Memory B cell (primary cell): ENCODE results near the gene RYR2.

Source experiments
- ATAC-seq: fragments of 150-1000 bp; cut with Tn5 transposase; 2 replicates; pipeline ENCODE4 v1.10.0; 2021; ENCODE audit warnings: low read depth, mild to moderate bottlenecking, moderate library complexity
- DNase-seq, 2 donors: peaks; one replicate each; pipeline ENCODE4 v3.0.0; 2022; ENCODE audit warnings: low spot score in 2 of 2
- H3K27ac Mint-ChIP-seq: one replicate; pipeline ENCODE4 v1.8.0; 2022; ENCODE audit warnings: mild to moderate bottlenecking, moderate library complexity, mixed read lengths
- H3K27me3 Mint-ChIP-seq: one replicate; pipeline ENCODE4 v1.8.0; 2022; ENCODE audit warnings: mixed read lengths
- H3K36me3 Mint-ChIP-seq: one replicate; pipeline ENCODE4 v1.8.0; 2022; ENCODE audit warnings: mild to moderate bottlenecking, mixed read lengths
- H3K4me1 Mint-ChIP-seq: one replicate; pipeline ENCODE4 v1.8.0; 2022; ENCODE audit warnings: mixed read lengths
- H3K4me3 Mint-ChIP-seq: one replicate; pipeline ENCODE4 v1.8.0; 2022; ENCODE audit warnings: mild to moderate bottlenecking, moderate library complexity, mixed read lengths
- H3K9me3 Mint-ChIP-seq: one replicate; pipeline ENCODE4 v1.8.0; 2022; ENCODE audit warnings: mixed read lengths

RYR2 gene

DNA sequence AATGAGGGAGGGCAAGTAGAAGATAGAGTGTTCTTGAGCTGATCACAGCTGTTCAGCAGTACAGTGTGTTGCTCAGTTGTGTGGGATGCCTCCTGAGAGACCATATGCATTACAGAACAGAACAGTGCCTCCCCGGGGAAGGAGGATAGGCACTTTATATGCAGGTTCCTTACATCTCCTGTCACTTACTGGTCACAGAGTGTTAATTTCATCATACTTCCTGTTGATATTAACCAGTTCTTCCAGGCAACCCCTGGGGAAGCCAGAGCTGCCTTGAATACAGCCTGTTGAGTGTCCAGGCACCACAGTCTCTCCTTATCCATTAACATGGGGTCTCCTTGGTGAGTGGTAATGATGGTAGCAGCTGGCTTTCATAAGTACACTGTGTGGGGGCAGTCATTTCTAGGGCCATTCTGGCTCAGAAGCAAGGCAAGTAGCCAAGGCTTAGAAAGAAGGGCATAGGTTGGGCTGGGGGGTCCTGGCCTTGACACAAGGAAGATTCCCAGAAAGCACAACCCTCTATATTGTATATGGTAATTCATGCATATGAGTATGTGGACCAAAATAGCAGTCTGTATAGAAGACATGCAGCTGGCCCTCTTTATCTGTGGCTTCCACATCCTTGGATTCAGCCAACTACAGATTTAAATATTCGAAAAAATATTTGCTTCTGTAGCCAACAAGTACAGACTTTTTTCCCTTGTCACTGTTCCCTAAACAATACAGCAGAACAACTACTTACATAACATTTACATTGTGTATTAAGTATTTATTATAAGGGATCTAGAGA, 706.4 kb downstream of the RYR2 start:
- ATAC-seq, result no peak
- Mint-ChIP-seq H3K4me1 (no peaks in the 10 kb centered on the region), H3K9me3 (peaks cover 2% of the 10 kb centered on the region), H3K36me3 (no peaks in the 10 kb centered on the region), H3K4me3 (no peak overlapping the region), H3K27ac (no peak overlapping the region), H3K27me3 (no peaks in the 10 kb centered on the region)
- no peak for DNase-seq

DNA sequence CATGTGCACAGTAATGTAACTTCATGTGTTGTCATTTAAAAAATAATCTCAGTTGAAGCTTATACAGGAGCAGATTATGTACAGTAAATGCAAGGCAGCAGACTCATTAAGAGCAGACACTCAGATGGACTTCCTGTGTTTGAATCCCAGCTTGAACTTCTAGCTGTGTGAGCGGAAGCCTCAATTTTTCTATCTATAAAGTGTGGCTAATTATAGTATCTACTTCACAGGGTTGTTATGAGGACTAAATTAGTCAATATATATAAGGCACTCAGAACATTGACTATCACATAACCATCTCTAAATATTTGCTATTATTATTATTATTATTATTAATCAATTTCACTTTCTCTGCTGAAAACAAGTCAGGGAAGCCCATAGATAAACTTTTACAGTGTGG, 707.1 kb downstream of the RYR2 start:
- Mint-ChIP-seq H3K27ac (no peak overlapping the region), H3K27me3 (no peaks in the 10 kb centered on the region), H3K36me3 (no peaks in the 10 kb centered on the region), H3K4me1 (no peaks in the 10 kb centered on the region), H3K4me3 (no peak overlapping the region), H3K9me3 (peaks cover 2% of the 10 kb centered on the region)
- ATAC-seq (no peak), DNase-seq (no peak)

DNA sequence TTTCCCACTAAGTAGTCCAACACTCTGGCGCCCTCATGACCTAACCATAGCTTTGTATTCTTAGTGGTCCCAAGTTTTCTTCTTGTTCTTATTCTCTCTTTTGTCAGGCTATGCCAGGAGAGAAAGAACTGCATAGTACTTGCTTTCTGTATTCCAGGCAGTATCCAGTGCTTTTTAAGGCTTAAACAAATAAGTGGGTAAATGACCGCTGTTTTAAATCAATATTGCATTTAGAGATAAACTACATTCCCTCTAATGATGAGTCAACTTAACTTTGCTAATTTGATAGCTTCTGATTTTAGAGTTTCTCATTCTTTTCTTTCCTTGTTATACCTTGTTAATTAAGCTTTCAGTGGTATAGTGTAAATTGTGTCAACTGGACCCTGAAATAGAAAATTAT, 709.1 kb downstream of the RYR2 start:
- H3K4me3 Mint-ChIP-seq, result no peak overlapping the region
- H3K27me3 Mint-ChIP-seq, result no peaks in the 10 kb centered on the region
- peaks cover 5% of the 10 kb centered on the region for H3K9me3 Mint-ChIP-seq
- no peak for DNase-seq
- no peaks in the 10 kb centered on the region for H3K4me1 Mint-ChIP-seq
- no peaks in the 10 kb centered on the region for H3K36me3 Mint-ChIP-seq
- no peak overlapping the region for H3K27ac Mint-ChIP-seq
- no peak for ATAC-seq

DNA sequence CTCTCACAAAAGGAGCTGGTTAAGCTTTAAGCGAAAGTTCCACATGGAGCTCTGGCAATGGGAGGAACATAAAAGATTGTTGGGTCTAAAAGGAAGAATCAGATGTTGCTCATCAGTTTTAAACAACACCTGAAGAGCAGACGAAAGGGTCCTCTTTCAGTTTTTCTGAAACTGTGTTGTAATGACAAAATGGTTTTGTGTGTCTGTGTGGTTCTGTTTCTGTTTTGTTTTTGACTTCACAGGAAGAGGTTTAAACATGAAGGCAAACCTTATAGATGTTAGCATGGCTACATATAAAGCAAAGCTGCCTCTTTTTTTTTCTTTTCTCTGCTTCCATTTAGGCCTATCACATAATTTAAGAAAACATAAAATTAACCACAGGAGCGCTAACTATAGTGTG, 712.6 kb downstream of the RYR2 start:
- peaks cover 5% of the 10 kb centered on the region for H3K9me3 Mint-ChIP-seq

DNA sequence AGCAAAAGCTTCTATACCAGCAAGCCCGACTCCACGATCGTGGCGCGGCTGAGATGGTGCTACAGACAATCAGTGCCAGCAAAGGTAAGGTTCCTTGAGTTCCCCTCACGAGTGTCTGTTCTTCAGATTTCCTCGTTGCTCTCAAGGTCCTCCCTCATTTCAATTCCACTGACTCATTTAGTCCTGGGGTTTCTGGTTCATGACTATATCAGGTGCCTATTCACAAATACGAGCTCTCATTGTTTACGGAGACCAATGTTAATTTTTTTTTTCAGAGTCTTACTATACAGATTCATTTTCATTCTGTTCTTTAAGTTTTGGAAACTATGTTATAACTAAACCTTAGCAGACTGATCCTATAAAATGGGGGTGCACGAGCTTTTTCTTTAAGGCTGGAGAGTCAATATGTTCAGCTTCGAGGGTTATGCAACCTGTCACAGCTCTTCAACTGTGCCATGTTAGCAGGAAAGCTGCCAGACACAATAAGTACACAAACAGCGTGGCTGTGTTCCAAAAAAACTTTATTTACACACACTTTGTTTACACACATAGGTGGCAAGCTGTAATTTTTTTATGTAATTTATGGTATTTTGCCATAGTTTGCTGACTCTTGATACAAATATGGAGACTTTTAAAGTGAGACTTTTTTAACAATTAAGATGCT, 714.5 kb downstream of the RYR2 start:
- no peak overlapping the region for H3K27ac Mint-ChIP-seq
- no peaks in the 10 kb centered on the region for H3K27me3 Mint-ChIP-seq
- no peak overlapping the region for H3K4me3 Mint-ChIP-seq
- ATAC-seq (no peak), DNase-seq (no peak)
- no peaks in the 10 kb centered on the region for H3K4me1 Mint-ChIP-seq
- H3K9me3 Mint-ChIP-seq, result peaks cover 5% of the 10 kb centered on the region
- no peaks in the 10 kb centered on the region for H3K36me3 Mint-ChIP-seq

More for the DNA sequence above, 712.6 kb downstream of the RYR2 start:
- no peaks in the 10 kb centered on the region for H3K36me3 Mint-ChIP-seq
- no peaks in the 10 kb centered on the region for H3K27me3 Mint-ChIP-seq
- no peak overlapping the region for H3K4me3 Mint-ChIP-seq
- H3K4me1 Mint-ChIP-seq, result no peaks in the 10 kb centered on the region
- ATAC-seq (no peak), DNase-seq (no peak)
- H3K27ac Mint-ChIP-seq, result no peak overlapping the region

DNA sequence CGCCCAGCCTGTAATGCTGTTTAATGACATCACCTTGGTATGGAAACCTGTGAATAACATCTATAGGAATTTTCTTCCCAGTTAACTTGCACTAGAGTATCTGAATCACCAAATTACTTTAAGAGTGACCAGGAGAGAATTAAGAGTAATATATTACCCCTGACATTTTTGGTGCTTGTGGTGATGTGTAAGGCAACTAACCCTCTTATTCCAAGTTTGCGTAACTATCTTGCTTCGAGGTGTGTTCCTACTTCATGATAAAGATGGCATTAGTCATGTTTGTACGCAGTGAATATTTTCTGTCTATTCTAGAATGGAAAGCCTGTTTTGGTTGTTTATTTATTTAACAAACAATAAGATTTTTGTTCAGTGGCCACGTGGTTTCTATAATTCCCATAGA, 717.4 kb downstream of the RYR2 start:
- Mint-ChIP-seq H3K4me1 (no peaks in the 10 kb centered on the region), H3K27ac (no peak overlapping the region), H3K4me3 (no peak overlapping the region), H3K27me3 (no peaks in the 10 kb centered on the region), H3K9me3 (peaks cover 3% of the 10 kb centered on the region), H3K36me3 (no peaks in the 10 kb centered on the region)
- no peak for DNase-seq
- ATAC-seq, result no peak

DNA sequence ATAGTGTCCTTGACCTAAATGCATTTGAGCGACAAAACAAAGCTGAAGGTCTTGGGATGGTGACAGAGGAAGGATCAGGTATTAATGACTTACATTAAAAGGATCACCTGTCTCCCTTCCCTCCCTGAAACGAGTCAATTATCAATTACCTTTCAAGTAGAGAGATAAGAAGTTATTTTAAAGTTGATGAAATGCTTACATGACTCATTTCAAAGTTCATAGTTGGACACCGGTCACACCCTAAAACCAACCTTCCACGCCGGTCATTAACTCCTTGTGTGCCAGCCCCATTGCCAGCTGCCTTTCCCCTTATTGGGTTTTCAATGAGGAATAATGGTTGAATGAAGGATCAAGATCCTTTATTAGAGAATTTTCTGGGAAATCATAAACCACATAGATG, 719.0 kb downstream of the RYR2 start:
- DNase-seq (no peak), ATAC-seq (no peak)
- H3K27me3 Mint-ChIP-seq, result no peaks in the 10 kb centered on the region
- peaks cover 3% of the 10 kb centered on the region for H3K9me3 Mint-ChIP-seq
- no peaks in the 10 kb centered on the region for H3K4me1 Mint-ChIP-seq
- no peak overlapping the region for H3K4me3 Mint-ChIP-seq
- no peaks in the 10 kb centered on the region for H3K36me3 Mint-ChIP-seq
- H3K27ac Mint-ChIP-seq, result no peak overlapping the region

DNA sequence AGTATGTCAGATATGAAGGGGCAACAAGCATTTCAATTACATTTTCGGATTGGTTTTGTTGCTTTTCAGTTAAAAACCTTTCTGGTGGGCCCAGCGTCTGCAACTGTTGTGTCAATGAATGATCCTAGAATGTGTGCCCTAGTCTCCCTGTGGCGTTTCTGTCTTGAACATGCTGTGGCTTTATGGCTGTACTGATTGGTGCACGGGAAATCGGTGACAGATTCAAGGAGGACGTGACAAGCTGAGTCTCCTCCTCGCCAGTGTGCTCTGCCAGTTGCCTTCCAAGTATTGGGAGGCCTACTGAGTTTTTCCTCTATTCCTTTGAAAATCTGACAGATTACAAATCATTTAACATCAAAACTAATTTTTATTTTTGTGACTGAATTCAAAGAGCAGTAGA, 721.2 kb downstream of the RYR2 start:
- no peak overlapping the region for H3K27ac Mint-ChIP-seq

DNA sequence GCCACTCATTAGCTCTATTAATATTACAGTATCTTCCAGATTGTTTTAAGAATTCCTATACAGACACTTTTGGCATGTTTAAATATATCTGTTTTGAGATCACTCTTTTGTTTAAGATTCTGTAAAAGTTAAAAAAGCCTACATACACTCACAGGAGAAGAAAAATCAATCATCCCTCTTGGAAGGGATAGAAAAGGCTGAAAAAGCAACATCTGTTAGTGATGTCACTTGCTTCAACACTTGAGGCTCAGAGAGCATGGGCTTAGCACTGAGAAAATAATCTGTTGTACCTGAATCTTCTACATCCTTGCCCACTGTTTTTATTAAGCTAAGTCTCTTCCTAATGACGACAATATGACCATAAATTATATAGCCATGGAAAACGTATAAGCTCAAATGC, 721.8 kb downstream of the RYR2 start:
- no peak overlapping the region for H3K4me3 Mint-ChIP-seq

More for the DNA sequence above, 721.2 kb downstream of the RYR2 start:
- ATAC-seq, result no peak
- Mint-ChIP-seq H3K27me3 (no peaks in the 10 kb centered on the region), H3K4me3 (no peak overlapping the region), H3K36me3 (no peaks in the 10 kb centered on the region), H3K4me1 (no peaks in the 10 kb centered on the region), H3K9me3 (peaks cover 6% of the 10 kb centered on the region)
- DNase-seq, result no peak

DNA sequence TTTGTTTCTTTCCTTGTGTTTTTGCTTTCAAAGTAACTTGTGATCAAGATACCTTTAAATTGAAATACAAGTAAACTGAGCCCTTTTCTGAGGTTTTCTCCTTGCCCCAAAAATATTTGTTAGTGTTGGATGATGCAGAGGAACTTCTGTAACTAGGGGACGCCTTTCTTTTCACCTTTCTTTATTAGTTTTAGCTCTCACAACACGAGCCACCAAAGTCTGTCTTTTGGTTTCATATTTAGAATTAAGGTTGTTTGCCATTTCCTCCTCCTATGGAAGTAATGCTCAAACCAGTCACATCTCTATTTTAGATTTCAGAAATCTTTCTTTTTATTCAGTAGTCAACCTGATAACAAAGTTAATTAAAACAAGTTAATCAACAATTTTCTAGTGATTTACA, 727.9 kb downstream of the RYR2 start:
- Mint-ChIP-seq H3K9me3 (peaks cover 6% of the 10 kb centered on the region), H3K4me1 (no peaks in the 10 kb centered on the region)
- no peak for ATAC-seq

More for the DNA sequence above, 721.8 kb downstream of the RYR2 start:
- Mint-ChIP-seq H3K36me3 (no peaks in the 10 kb centered on the region), H3K9me3 (peaks cover 6% of the 10 kb centered on the region), H3K4me1 (no peaks in the 10 kb centered on the region), H3K27ac (no peak overlapping the region), H3K27me3 (no peaks in the 10 kb centered on the region)
- no peak for DNase-seq
- no peak for ATAC-seq

DNA sequence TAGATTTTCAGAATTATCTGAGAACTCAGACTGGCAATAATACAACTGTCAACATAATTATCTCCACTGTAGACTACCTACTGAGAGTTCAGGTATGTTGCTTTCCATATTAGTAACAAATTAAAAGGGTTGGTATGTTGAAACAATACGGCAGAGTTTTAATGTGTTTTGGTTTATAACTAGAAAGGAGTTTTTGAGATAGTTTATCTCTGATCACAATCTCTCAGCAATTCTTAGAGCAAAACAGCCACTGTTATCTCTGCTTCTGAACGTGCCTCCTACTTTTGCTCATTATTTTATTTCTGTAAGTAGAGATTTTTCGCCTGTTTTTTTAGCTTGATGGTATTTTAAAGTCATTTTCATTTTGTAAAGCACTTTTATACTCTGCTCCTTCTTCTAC, 730.0 kb downstream of the RYR2 start:
- Mint-ChIP-seq H3K36me3 (no peaks in the 10 kb centered on the region), H3K27ac (no peak overlapping the region), H3K4me1 (no peaks in the 10 kb centered on the region), H3K9me3 (no peaks in the 10 kb centered on the region), H3K27me3 (no peaks in the 10 kb centered on the region), H3K4me3 (no peak overlapping the region)
- ATAC-seq (no peak), DNase-seq (no peak)

More for the DNA sequence above, 727.9 kb downstream of the RYR2 start:
- Mint-ChIP-seq H3K27me3 (no peaks in the 10 kb centered on the region), H3K27ac (no peak overlapping the region), H3K36me3 (no peaks in the 10 kb centered on the region), H3K4me3 (no peak overlapping the region)
- no peak for DNase-seq

DNA sequence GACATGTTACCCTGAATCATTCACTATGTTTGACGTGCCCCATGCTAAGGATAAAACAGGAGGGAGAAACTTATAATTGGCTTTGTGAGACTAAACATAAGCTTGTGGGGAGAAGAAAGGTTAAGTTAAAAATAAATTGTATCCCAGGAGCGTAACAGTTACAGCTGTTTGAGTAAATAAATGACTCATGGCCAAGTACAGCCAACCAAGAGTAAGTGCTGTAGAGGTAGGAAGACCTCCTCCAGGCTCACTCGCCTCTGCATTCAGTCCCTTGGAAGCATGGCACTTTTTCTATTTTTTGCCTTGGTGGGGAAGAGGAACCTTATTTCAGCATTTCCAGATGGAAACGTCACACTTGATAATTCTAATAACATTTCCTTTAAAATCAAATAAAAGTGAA, 732.3 kb downstream of the RYR2 start:
- Mint-ChIP-seq H3K27me3 (no peaks in the 10 kb centered on the region), H3K27ac (no peak overlapping the region), H3K9me3 (no peaks in the 10 kb centered on the region), H3K36me3 (no peaks in the 10 kb centered on the region), H3K4me1 (no peaks in the 10 kb centered on the region), H3K4me3 (no peak overlapping the region)
- DNase-seq, result no peak
- no peak for ATAC-seq

DNA sequence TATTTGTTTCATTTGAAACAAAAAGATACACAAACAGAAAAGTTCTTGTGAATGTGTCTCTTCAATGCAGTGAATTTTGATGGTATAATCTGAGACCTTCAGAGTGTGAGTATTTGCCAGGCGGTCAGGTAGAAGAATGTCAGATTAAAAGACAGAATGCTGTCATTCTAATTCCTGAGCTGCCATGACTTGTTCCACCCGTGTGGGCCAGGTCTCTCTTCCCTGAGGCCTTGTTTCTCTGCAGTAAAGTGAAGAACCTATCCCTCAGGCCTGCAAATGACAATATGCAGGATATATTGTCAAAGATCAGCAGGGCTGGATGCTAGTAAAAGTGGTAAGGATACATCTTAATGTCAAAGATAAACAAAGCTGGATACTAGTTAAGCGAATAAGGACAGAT, 737.4 kb downstream of the RYR2 start:
- Mint-ChIP-seq H3K4me3 (no peak overlapping the region), H3K4me1 (no peaks in the 10 kb centered on the region), H3K9me3 (no peaks in the 10 kb centered on the region), H3K27ac (no peak overlapping the region), H3K36me3 (no peaks in the 10 kb centered on the region), H3K27me3 (no peaks in the 10 kb centered on the region)
- no peak for ATAC-seq
- no peak for DNase-seq

DNA sequence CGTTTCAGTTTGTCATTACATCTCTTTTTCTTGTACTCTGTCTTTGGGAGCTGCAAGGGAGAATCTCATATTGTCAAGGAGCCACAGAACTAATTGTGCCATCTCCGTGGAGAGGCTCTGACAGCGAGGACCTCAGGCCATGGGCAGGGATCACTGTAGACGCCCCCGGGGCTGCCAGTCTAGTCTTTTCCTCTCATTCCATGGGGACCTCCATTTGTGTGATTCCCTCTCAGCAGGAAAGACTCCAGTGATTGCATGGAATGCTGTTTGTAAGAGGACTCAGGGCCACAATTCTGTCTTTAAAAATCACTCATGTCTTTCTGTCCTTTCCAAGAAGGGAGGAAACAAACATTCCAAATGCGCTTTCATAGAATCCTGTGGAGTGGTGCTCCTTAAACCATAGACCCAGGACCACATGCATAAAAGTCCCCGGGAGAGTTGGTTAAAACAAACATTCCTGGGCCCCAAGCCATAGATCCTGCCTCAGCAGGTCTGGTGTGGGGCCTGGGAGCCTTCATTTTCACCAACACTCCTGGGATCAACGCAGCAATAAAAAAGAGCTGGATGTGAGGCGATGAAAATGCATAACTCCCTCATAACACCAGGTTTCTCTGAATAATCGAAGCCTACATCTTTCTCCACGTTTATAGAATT, 744.2 kb downstream of the RYR2 start:
- DNase-seq, result no peak
- no peaks in the 10 kb centered on the region for H3K27me3 Mint-ChIP-seq
- no peaks in the 10 kb centered on the region for H3K36me3 Mint-ChIP-seq
- H3K27ac Mint-ChIP-seq, result no peak overlapping the region
- no peaks in the 10 kb centered on the region for H3K4me1 Mint-ChIP-seq
- H3K9me3 Mint-ChIP-seq, result peaks cover 4% of the 10 kb centered on the region
- H3K4me3 Mint-ChIP-seq, result no peak overlapping the region
- no peak for ATAC-seq
